Stromal cell of bone marrow (primary cell): ENCODE measurements around the gene YEATS4.

Experiments used
- DNase-seq: peaks from one replicate; pipeline ENCODE4 v3.0.0-alpha.2; 2012; ENCODE audit warnings: low read depth

YEATS4 gene

GRCh38 chr12:69433653-69434052 is 74.1 kb downstream of the YEATS4 start:
- DNase-seq = no peak

- peak; percentile 51 for DNase-seq
Measured at GRCh38 chr12:69435644-69436043, 76.1 kb downstream of the YEATS4 start.

GRCh38 chr12:69437073-69437472 is 77.5 kb downstream of the YEATS4 start:
- no peak for DNase-seq

GRCh38 chr12:69438539-69438938 is 79.0 kb downstream of the YEATS4 start:
- DNase-seq = no peak

GRCh38 chr12:69440016-69440415 is 80.5 kb downstream of the YEATS4 start:
- no peak for DNase-seq
